Lower leg skin (tissue), 3 donors: ENCODE measurements around the gene CEP170.

Experiments
- POLR2A ChIP-seq, 2 donors: fragments of 450-650 bp; IDR thresholded peaks; one replicate each; pipeline ENCODE4 v1.6.1; 2016 to 2017; ENCODE audit warnings: antibody characterized with exemption in 2 of 2, mild to moderate bottlenecking in 1 of 2, moderate library complexity in 1 of 2
- TF ChIP-seq, protein P1 (sequence below), 3 donors: fragments of 450-650 bp; IDR thresholded peaks; one replicate each; pipeline ENCODE4 v1.5.1; 2016; ENCODE audit warnings: antibody characterized with exemption in 3 of 3, mild to moderate bottlenecking in 3 of 3, moderate library complexity in 2 of 3

DNA sequence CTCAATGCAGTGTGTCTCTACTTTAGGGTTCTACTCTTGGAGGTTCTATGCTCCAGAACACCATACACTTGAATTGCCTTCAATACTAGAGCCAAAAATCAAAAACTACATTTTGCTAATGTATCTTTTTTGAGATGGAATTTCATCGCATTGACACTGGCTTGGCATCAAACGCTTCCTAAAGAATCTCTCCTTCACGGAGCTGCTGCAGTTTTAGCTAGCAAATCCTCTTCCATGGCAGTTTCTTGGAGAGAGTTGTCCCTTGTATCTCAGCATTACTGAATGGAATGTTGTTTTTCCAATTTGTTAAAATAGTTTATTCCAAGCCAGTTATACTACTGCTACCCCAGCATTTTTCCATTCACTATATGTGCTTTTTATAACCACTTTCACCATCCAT is 18.4 kb upstream of the CEP170 start:
- TF ChIP-seq, protein P1, sequence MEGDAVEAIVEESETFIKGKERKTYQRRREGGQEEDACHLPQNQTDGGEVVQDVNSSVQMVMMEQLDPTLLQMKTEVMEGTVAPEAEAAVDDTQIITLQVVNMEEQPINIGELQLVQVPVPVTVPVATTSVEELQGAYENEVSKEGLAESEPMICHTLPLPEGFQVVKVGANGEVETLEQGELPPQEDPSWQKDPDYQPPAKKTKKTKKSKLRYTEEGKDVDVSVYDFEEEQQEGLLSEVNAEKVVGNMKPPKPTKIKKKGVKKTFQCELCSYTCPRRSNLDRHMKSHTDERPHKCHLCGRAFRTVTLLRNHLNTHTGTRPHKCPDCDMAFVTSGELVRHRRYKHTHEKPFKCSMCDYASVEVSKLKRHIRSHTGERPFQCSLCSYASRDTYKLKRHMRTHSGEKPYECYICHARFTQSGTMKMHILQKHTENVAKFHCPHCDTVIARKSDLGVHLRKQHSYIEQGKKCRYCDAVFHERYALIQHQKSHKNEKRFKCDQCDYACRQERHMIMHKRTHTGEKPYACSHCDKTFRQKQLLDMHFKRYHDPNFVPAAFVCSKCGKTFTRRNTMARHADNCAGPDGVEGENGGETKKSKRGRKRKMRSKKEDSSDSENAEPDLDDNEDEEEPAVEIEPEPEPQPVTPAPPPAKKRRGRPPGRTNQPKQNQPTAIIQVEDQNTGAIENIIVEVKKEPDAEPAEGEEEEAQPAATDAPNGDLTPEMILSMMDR (IDR thresholded peaks at IDR 0.05): no peak
- TF ChIP-seq POLR2A (IDR thresholded peaks at IDR 0.05): no peak
